ENCODE data around the gene SH3BP5L.
A peak's percentile ranks its signal among the peaks of the same experiment; 100 is the strongest.

SH3BP5L gene

DNA sequence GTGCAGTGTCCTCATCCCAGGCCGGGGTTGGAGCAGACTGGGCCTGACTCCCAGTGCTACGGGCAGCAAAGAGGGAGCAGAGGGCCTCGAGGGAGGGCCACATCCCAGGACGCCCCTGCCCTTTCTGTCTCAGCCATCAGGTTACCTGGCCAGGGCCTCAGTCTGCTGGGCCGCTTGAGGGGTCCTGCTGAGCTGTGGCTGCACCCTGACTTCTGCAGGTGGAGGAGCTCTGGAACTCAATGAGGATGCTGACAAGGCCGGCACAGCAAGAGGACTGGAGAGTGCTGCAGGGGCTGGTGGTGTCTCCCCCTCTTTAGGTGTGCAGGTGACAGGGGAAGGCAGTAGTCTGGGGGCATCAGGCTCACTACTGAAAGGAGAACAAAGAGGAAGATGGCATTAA, 29.9 kb upstream of the SH3BP5L start:
- no peaks in the 10 kb centered on the region for H3K9me3 ChIP-seq (replicated peaks in 1 of 2; ENCODE audit: control insufficient read depth in 2 of 2, insufficient read depth in 1 of 2, low read depth in 1 of 2, low read length in 2 of 2)
- H2AFZ ChIP-seq (ENCODE audit: low read length): no peak overlapping the region
- no peak overlapping the region for H3K4me3 ChIP-seq (ENCODE audit: low read length in 2 of 2)
- no peak overlapping the region for H2BK12ac ChIP-seq (ENCODE audit: low read length)
- H3K9ac ChIP-seq (ENCODE audit: low read depth, low read length, poor library complexity): peak overlapping the region; percentile 15
- no peak overlapping the region for H3K27ac ChIP-seq (replicated peaks; ENCODE audit: low read length)
- peaks cover 36 to 57% of the 10 kb centered on the region in 2 donors for H3K36me3 ChIP-seq (replicated peaks in 1 of 2; ENCODE audit: control insufficient read depth in 2 of 2, insufficient read depth in 2 of 2, low read length in 2 of 2)
- no peak overlapping the region for H4K91ac ChIP-seq (ENCODE audit: low read depth, low read length, poor library complexity)
- H3K4ac ChIP-seq (ENCODE audit: low read length): no peak overlapping the region
- peaks cover 10 to 11% of the 10 kb centered on the region in 2 donors for H3K4me1 ChIP-seq (ENCODE audit: control insufficient read depth in 2 of 2, insufficient read depth in 1 of 2, low read depth in 1 of 2, low read length in 2 of 2)
- no peak overlapping the region for H2BK15ac ChIP-seq (ENCODE audit: low read length)
- H3K23ac ChIP-seq (ENCODE audit: low read depth, low read length, poor library complexity): no peak overlapping the region
- no peak overlapping the region for H3K14ac ChIP-seq (ENCODE audit: low read length)
- WGBS, 2 donors (ENCODE audit: extremely low coverage in 2 of 2, insufficient read length in 2 of 2, insufficient replicate concordance in 1 of 2): no CpG with 5 or more reads among the region's 6 CpGs
- H2AK5ac ChIP-seq (ENCODE audit: low read depth, low read length): no peak overlapping the region
- no peak overlapping the region for H2BK120ac ChIP-seq (ENCODE audit: low read depth, low read length)
- H3K27me3 ChIP-seq (ENCODE audit: control insufficient read depth in 3 of 3, insufficient read depth in 3 of 3, low read depth in 1 of 3, low read length in 3 of 3): no peaks in the 10 kb centered on the region
- peaks cover 10% of the 10 kb centered on the region for H3K79me1 ChIP-seq (ENCODE audit: low read depth, low read length)
- H2BK5ac ChIP-seq (ENCODE audit: low read length): no peak overlapping the region
- no peak overlapping the region for H3K4me2 ChIP-seq (ENCODE audit: insufficient read depth, low read length, poor library complexity, severe bottlenecking)
- H4K8ac ChIP-seq (ENCODE audit: low read depth, low read length): no peak overlapping the region
- H3K18ac ChIP-seq (ENCODE audit: low read length): no peak overlapping the region
- no peak for DNase-seq (ENCODE audit: low spot score)

DNA sequence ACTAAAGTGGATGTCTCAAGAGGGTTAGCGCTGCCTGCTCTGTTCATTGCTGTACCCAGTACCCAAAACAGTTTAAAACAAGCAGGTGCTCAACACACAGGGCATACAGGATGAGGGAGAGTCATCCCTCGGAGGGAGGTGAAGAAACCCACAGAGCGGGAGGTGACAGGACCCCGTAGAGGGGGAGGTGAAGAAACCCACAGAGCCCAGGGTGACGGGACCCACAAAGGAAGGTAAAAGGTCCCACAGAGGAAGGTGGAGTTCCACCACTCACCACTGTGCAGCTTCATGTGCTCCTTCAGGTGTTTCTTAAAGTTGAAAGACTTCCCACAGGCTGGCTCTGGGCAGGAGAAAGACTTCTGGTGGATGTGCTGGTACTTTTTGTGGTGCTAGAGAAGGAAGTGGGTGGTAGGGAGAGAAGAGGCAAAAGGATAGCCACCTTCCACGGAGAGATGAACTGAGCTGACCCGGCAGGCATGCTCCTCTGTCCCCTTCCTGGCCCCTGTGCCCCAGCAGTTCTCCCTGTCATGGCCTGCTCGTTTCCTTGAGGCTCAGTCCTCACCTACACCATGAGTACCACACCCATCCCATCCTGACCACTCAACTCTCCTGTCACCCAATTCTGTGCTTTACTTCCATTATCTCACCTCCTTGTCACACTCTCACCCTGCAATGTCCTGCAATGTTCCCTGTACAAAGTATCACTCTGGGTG, 28.1 kb upstream of the SH3BP5L start:
- H3K27ac ChIP-seq (replicated peaks; ENCODE audit: low read length): no peak overlapping the region
- H2BK120ac ChIP-seq (ENCODE audit: low read depth, low read length): no peak overlapping the region
- no peaks in the 10 kb centered on the region for H3K9me3 ChIP-seq (replicated peaks in 1 of 2; ENCODE audit: control insufficient read depth in 2 of 2, insufficient read depth in 1 of 2, low read depth in 1 of 2, low read length in 2 of 2)
- H3K14ac ChIP-seq (ENCODE audit: low read length): no peak overlapping the region
- no peak overlapping the region for H4K91ac ChIP-seq (ENCODE audit: low read depth, low read length, poor library complexity)
- no peak overlapping the region for H3K4me2 ChIP-seq (ENCODE audit: insufficient read depth, low read length, poor library complexity, severe bottlenecking)
- H2BK12ac ChIP-seq (ENCODE audit: low read length): no peak overlapping the region
- no peak overlapping the region for H2AFZ ChIP-seq (ENCODE audit: low read length)
- no peak overlapping the region for H3K18ac ChIP-seq (ENCODE audit: low read length)
- no peak for DNase-seq (ENCODE audit: low spot score)
- H2BK5ac ChIP-seq (ENCODE audit: low read length): no peak overlapping the region
- peaks cover 52 to 75% of the 10 kb centered on the region in 2 donors for H3K36me3 ChIP-seq (replicated peaks in 1 of 2; ENCODE audit: control insufficient read depth in 2 of 2, insufficient read depth in 2 of 2, low read length in 2 of 2)
- no CpG with 5 or more reads among the region's 8 CpGs for WGBS, 2 donors (ENCODE audit: extremely low coverage in 2 of 2, insufficient read length in 2 of 2, insufficient replicate concordance in 1 of 2)
- H3K23ac ChIP-seq (ENCODE audit: low read depth, low read length, poor library complexity): no peak overlapping the region
- no peak overlapping the region for H3K9ac ChIP-seq (ENCODE audit: low read depth, low read length, poor library complexity)
- no peak overlapping the region for H2AK5ac ChIP-seq (ENCODE audit: low read depth, low read length)
- H3K79me1 ChIP-seq (ENCODE audit: low read depth, low read length): peaks cover 10% of the 10 kb centered on the region
- no peak overlapping the region for H3K4ac ChIP-seq (ENCODE audit: low read length)
- no peak overlapping the region for H3K4me3 ChIP-seq (ENCODE audit: low read length in 2 of 2)
- no peak overlapping the region for H2BK15ac ChIP-seq (ENCODE audit: low read length)
- H3K4me1 ChIP-seq (ENCODE audit: control insufficient read depth in 2 of 2, insufficient read depth in 1 of 2, low read depth in 1 of 2, low read length in 2 of 2): peaks cover 8 to 11% of the 10 kb centered on the region in 2 donors
- no peaks in the 10 kb centered on the region for H3K27me3 ChIP-seq (ENCODE audit: control insufficient read depth in 3 of 3, insufficient read depth in 3 of 3, low read depth in 1 of 3, low read length in 3 of 3)
- H4K8ac ChIP-seq (ENCODE audit: low read depth, low read length): no peak overlapping the region

DNA sequence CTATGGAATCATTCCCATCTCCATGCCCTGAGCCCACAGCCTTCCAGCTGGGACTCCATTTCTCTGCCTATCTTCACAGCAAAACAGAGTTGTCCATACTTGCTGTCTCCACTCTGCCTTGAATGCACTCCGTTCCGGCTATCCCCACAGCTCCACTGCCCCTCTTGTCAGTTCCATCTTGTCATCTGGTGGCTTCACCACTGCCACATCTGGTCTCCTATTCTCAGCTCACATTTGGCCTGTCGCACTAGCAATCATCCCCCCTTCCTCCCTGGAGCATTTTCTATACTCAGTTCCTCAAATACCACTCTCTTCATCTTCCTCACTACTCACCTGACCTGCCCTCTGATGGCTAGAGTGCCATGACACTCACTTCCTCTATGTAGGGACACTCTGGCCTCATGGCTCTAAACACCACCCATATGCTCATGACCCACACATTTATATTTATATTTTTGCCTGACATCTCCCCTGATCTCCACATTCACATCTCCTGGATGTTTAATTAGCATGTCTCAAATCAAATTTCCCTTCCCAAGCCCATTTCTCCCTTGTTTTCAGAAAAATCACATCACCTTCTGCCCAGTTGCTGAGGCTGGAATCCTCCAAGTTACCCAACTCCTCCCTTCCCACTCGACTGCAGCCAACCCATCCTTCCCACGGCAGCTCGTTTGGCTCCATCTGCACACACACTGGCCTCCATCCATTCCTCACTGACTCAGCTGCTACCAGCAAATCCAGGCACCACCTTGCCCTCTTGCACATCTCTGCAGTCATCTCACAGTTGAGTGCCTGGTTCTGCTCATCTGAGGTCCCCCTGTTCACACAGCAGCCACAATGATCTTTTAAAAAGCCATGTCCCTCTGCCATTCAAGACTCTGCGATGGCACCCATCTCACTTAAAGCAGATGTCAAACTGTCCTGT, 27.0 kb upstream of the SH3BP5L start:
- peaks cover 3 to 6% of the 10 kb centered on the region in 2 donors for H3K4me1 ChIP-seq (ENCODE audit: control insufficient read depth in 2 of 2, insufficient read depth in 1 of 2, low read depth in 1 of 2, low read length in 2 of 2)
- H2AK5ac ChIP-seq (ENCODE audit: low read depth, low read length): no peak overlapping the region
- H4K8ac ChIP-seq (ENCODE audit: low read depth, low read length): no peak overlapping the region
- no CpG with 5 or more reads among the region's 7 CpGs for WGBS, 2 donors (ENCODE audit: extremely low coverage in 2 of 2, insufficient read length in 2 of 2, insufficient replicate concordance in 1 of 2)
- peak overlapping the region; percentile 21 for H3K4me2 ChIP-seq (ENCODE audit: insufficient read depth, low read length, poor library complexity, severe bottlenecking)
- peaks cover 63 to 85% of the 10 kb centered on the region in 2 donors for H3K36me3 ChIP-seq (replicated peaks in 1 of 2; ENCODE audit: control insufficient read depth in 2 of 2, insufficient read depth in 2 of 2, low read length in 2 of 2)
- H3K4me3 ChIP-seq (ENCODE audit: low read length in 2 of 2): no peak overlapping the region
- no peak overlapping the region for H4K91ac ChIP-seq (ENCODE audit: low read depth, low read length, poor library complexity)
- no peak overlapping the region for H3K27ac ChIP-seq (replicated peaks; ENCODE audit: low read length)
- no peak overlapping the region for H2AFZ ChIP-seq (ENCODE audit: low read length)
- H3K18ac ChIP-seq (ENCODE audit: low read length): no peak overlapping the region
- H2BK15ac ChIP-seq (ENCODE audit: low read length): no peak overlapping the region
- H3K79me1 ChIP-seq (ENCODE audit: low read depth, low read length): peaks cover 7% of the 10 kb centered on the region
- H3K4ac ChIP-seq (ENCODE audit: low read length): no peak overlapping the region
- no peak overlapping the region for H3K14ac ChIP-seq (ENCODE audit: low read length)
- no peak for DNase-seq (ENCODE audit: low spot score)
- no peaks in the 10 kb centered on the region for H3K9me3 ChIP-seq (replicated peaks in 1 of 2; ENCODE audit: control insufficient read depth in 2 of 2, insufficient read depth in 1 of 2, low read depth in 1 of 2, low read length in 2 of 2)
- no peak overlapping the region for H2BK12ac ChIP-seq (ENCODE audit: low read length)
- H3K27me3 ChIP-seq (ENCODE audit: control insufficient read depth in 3 of 3, insufficient read depth in 3 of 3, low read depth in 1 of 3, low read length in 3 of 3): no peaks in the 10 kb centered on the region
- no peak overlapping the region for H3K23ac ChIP-seq (ENCODE audit: low read depth, low read length, poor library complexity)
- no peak overlapping the region for H3K9ac ChIP-seq (ENCODE audit: low read depth, low read length, poor library complexity)
- no peak overlapping the region for H2BK5ac ChIP-seq (ENCODE audit: low read length)
- H2BK120ac ChIP-seq (ENCODE audit: low read depth, low read length): no peak overlapping the region

DNA sequence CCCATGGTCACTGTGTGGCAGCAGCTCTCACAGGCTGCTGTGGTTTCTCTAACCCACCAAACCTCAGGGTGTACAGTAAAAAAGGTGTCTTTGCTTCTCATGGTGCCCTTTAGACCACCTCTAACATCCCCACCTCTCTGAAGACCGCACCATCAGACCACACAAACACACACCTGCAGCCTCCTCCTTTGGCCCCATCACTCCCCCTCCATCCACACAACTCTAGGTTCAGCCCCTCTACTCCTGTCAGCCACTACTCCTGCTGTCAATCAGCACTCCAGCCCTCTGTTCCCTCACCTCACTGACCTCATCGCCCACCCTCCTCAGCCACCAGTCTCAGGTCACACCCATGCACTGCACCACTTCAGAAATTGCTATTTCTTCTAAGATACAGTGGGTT, 25.7 kb upstream of the SH3BP5L start:
- no peak overlapping the region for H3K18ac ChIP-seq (ENCODE audit: low read length)
- H3K9ac ChIP-seq (ENCODE audit: low read depth, low read length, poor library complexity): no peak overlapping the region
- DNase-seq (ENCODE audit: low spot score): no peak
- H3K9me3 ChIP-seq (replicated peaks in 1 of 2; ENCODE audit: control insufficient read depth in 2 of 2, insufficient read depth in 1 of 2, low read depth in 1 of 2, low read length in 2 of 2): no peaks in the 10 kb centered on the region
- H3K14ac ChIP-seq (ENCODE audit: low read length): no peak overlapping the region
- H3K4ac ChIP-seq (ENCODE audit: low read length): no peak overlapping the region
- H3K27me3 ChIP-seq (ENCODE audit: control insufficient read depth in 3 of 3, insufficient read depth in 3 of 3, low read depth in 1 of 3, low read length in 3 of 3): no peaks in the 10 kb centered on the region
- H4K91ac ChIP-seq (ENCODE audit: low read depth, low read length, poor library complexity): no peak overlapping the region
- no peak overlapping the region for H4K8ac ChIP-seq (ENCODE audit: low read depth, low read length)
- H3K36me3 ChIP-seq (replicated peaks in 1 of 2; ENCODE audit: control insufficient read depth in 2 of 2, insufficient read depth in 2 of 2, low read length in 2 of 2): peaks cover 75 to 98% of the 10 kb centered on the region in 2 donors
- no peak overlapping the region for H2AFZ ChIP-seq (ENCODE audit: low read length)
- H3K23ac ChIP-seq (ENCODE audit: low read depth, low read length, poor library complexity): no peak overlapping the region
- H2BK5ac ChIP-seq (ENCODE audit: low read length): no peak overlapping the region
- H3K4me3 ChIP-seq (ENCODE audit: low read length in 2 of 2): no peak overlapping the region
- H3K4me2 ChIP-seq (ENCODE audit: insufficient read depth, low read length, poor library complexity, severe bottlenecking): no peak overlapping the region
- no peak overlapping the region for H3K27ac ChIP-seq (replicated peaks; ENCODE audit: low read length)
- WGBS, 2 donors (ENCODE audit: extremely low coverage in 2 of 2, insufficient read length in 2 of 2, insufficient replicate concordance in 1 of 2): no CpG with 5 or more reads among the region's 2 CpGs
- peaks cover 2% of the 10 kb centered on the region for H3K79me1 ChIP-seq (ENCODE audit: low read depth, low read length)
- no peak overlapping the region for H2BK12ac ChIP-seq (ENCODE audit: low read length)
- H2AK5ac ChIP-seq (ENCODE audit: low read depth, low read length): no peak overlapping the region
- H2BK120ac ChIP-seq (ENCODE audit: low read depth, low read length): no peak overlapping the region
- no peaks in the 10 kb centered on the region for H3K4me1 ChIP-seq (ENCODE audit: control insufficient read depth in 2 of 2, insufficient read depth in 1 of 2, low read depth in 1 of 2, low read length in 2 of 2)
- no peak overlapping the region for H2BK15ac ChIP-seq (ENCODE audit: low read length)

All from neuronal stem cell (in vitro differentiated cells).